Gastrocnemius medialis (tissue), 4 donors: ENCODE results near the gene BTBD16.

ENCODE experiments used
- POLR2A ChIP-seq, 2 donors: fragments of 450-650 bp; IDR thresholded peaks; one replicate each; pipeline ENCODE4 v1.6.1; 2017; ENCODE audit warnings: antibody characterized with exemption in 2 of 2, mild to moderate bottlenecking in 2 of 2, moderate library complexity in 2 of 2
- TF ChIP-seq, protein P1 (sequence below), 5 experiments: fragments of 450-650 bp in 3 of 5; fragments of 200-600 bp in 2 of 5; sonication (generic) in 2 of 5; IDR thresholded peaks in 4 of 5; conservative IDR thresholded peaks in 1 of 5; 1 replicate in 4 of 5; 2 replicates in 1 of 5; pipeline ENCODE4 v1.5.1; 2016 to 2019; ENCODE audit warnings: antibody characterized with exemption in 5 of 5, mild to moderate bottlenecking in 3 of 5, moderate library complexity in 3 of 5

- TF ChIP-seq, protein P1, sequence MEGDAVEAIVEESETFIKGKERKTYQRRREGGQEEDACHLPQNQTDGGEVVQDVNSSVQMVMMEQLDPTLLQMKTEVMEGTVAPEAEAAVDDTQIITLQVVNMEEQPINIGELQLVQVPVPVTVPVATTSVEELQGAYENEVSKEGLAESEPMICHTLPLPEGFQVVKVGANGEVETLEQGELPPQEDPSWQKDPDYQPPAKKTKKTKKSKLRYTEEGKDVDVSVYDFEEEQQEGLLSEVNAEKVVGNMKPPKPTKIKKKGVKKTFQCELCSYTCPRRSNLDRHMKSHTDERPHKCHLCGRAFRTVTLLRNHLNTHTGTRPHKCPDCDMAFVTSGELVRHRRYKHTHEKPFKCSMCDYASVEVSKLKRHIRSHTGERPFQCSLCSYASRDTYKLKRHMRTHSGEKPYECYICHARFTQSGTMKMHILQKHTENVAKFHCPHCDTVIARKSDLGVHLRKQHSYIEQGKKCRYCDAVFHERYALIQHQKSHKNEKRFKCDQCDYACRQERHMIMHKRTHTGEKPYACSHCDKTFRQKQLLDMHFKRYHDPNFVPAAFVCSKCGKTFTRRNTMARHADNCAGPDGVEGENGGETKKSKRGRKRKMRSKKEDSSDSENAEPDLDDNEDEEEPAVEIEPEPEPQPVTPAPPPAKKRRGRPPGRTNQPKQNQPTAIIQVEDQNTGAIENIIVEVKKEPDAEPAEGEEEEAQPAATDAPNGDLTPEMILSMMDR (IDR thresholded peaks at IDR 0.05 in 4 of 5, conservative IDR thresholded peaks at IDR 0.05 in 1 of 5): no peak
- no peak for TF ChIP-seq POLR2A (IDR thresholded peaks at IDR 0.05)
These were observed 70.2 kb downstream of the BTBD16 start for GRCh38 chr10:122341141-122341810.
